GM19467 (cell line): Measurements from ENCODE around the gene RAPGEF4.

Source experiments
- ATAC-seq: cut with Tn5 transposase; IDR thresholded peaks from one replicate; pipeline ENCODE4 v1.9.1; 2021; ENCODE audit warnings: mild to moderate bottlenecking, moderate library complexity; ENCODE audit not compliant: unreplicated experiment

Gene RAPGEF4

DNA sequence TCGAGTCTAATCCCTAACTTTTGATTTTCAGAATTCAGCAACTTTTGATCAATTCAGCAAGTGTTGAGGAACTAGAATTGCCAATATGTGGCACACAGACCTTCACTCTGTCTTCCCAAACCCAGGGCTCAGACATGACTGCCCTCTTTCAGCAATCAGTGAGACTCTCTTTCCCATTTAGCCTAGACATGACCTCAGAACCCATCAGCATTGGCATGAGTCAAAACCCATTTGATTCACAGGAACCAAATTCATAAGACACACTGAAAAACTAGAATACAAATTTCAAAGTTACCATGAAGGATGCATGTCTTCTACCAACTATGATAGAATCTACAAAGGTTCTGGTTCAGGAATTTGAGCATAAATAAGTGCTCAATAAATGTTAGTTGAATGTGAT, 226.4 kb downstream of the RAPGEF4 start:
- ATAC-seq, result no peak

DNA sequence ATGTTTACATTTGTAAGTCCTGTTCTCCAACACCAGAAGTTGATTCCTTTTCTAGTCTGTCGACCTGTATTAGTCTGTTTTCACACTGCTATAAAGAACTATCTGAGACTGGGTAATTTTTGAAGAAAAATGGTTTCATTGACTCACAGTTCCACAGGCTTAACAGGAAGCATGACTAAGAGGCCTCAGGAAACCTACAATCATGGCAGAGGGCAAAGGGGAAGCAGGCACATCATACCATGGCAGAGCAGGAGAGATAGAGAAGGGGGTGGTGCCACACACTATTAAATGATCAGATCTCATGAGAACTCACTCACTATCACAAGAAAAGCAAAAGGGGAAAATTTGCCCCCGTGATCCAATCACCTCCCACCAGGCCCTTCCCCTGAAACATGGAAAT, 227.2 kb downstream of the RAPGEF4 start:
- no peak for ATAC-seq

DNA sequence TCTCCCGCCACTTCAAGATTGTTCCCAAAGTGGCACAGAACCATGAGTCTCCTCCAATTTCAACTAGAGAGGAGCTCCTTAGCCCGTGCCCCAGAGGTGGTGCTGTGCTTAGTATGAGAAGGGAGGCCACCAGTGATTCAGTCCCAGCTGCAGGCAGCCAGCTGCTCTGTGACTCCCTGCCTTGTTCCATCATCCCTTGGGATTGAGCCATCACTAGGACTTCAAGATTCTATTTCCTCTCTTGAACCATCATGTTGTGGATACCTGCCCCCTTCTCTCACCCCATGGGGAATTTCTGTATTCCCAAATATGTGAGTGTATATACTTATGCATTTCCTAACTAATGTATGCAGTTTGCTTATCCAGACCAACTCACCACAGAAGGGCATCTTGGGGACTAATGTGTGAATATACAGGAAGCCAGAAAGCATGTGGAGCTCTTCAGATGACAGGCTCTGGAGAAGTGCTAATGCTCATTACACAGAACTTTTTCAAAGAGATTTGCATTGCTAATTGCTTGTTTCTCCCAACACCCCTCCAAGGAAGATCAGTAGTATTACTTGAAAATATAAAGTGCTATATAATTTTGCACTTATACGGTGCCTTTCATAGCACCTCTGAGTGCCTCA, 229.0 kb downstream of the RAPGEF4 start:
- ATAC-seq, result no peak

DNA sequence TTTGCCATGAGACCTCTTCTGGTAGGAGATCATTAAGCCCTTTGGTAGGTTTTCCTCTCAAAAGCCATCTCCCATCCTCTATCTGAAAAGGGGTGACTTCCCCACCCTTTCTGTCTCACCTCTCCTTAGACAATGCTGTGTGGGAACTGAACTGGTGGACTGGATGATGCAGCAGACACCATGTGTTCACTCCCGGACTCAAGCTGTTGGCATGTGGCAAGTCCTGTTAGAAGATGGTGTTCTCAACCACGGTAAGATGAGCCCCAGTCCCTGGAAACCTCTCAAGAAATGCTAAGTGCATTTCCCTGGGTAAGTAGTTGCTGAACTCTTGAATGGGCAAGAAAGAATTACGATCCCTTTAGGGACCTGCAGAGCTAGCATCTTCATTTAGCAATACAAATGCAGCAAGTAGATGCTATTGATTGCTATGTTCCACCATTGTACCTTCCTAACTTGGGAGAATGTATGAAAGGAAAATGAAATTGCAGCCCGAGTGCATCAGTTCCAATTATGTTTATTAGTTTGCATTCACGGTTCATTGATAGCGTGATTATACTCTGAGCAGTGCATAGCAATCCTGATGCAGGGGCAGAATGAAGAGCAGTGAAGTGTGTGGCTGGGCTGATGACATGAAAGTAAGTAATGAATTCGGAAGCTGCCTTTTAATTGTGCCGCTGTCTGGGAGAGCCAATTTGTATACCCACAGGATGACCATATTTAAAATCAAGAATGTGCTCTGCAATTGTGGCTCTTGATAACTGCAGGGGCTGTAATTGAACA, 230.0 kb downstream of the RAPGEF4 start:
- no peak for ATAC-seq

DNA sequence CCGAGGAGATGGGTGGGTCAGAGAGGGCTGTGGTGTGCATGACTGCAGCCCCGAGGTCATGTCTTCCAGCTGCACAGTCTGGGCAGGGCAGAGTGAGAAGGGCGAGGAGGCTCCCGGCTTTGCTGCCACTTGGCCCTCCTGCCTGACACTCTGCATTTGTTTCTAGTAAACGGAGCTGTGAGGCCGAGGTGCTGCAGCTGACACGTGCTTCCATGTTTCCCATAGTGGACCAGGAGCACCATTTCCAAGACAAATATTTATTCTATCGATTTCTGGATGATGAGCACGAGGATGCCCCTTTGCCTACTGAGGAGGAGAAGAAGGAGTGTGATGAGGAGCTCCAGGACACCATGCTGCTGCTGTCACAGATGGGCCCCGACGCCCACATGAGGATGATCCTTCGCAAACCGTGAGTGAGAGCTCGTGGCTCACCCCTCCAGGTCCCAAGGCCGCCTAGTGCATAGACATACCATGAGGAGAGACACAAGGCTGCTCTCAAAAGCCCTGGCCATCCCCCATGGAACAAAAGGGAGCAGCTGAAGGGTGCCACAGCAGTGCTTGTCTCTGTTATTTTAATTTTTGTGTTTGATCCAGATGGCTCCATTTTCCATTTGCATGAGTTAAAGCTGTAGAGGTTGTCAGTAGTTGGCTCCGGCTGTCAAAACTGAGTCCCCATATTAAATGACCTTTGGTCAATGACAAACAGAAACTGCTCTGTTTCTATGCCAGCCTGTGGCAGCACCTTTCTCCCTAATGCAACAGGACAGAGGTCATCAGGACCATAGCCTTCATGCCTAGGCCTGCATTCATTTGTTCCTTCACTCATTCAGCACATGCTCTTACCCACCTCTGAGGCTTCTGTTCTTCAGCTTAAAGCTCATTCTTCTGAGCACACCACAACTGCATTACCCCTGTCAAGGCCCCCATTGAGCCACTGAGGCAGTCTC, 231.7 kb downstream of the RAPGEF4 start:
- ATAC-seq, result no peak

DNA sequence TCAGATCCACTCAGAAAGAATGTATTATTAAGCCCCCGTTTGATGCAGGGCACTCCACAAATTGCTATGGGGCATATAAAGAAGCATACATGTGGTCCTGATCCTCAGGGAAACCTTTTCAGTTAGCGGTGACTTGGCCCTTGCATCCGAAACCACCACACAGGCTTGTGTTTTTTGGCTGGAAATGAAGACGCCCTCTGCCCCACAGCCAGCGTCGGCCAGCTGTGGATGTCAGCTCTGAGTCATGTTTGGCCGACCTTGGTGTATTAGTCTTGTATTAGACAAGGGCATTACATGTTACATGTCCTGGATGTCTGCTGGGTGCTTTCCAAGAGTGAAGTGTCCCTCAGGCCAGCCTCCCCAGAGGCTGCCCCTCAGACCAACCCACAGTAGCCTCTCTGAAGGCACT, 232.4 kb downstream of the RAPGEF4 start:
- no peak for ATAC-seq

DNA sequence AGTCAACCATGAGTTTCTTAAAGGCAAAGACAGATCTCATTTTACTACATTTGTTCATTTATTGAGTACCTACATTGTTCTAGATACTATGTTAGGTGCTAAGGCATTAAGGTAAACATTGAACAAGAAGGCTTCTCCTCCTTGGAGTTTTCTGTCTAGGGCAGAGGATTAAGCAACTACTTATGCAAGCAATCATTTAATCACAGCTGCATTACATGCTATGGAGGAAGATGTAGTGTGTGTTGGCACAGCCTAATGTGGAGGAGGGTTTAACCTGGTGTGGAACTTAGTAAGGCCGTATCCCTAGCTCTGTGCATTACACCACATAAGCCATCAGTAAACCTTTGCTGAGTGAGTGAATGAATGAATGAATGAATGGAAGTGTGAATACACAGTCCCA, 233.5 kb downstream of the RAPGEF4 start:
- ATAC-seq, result no peak

DNA sequence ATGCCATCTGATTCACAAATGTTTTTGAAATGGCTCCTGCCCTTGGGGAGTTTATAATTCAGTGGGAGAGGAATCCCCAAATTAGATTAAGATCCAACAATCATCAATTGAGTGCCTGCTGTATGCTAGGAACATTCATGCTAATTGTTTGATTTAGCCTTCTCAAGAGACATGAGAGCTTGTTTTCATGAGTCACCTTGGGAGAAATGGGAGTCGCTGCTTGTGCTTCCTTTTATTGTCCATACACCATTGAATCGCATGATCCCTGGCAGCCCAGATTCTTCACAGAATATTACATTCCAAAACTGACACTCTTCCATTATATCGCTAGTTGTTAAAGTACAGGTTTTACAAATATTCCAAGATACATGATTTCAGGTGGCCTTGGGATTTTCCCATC, 234.0 kb downstream of the RAPGEF4 start:
- no peak for ATAC-seq

DNA sequence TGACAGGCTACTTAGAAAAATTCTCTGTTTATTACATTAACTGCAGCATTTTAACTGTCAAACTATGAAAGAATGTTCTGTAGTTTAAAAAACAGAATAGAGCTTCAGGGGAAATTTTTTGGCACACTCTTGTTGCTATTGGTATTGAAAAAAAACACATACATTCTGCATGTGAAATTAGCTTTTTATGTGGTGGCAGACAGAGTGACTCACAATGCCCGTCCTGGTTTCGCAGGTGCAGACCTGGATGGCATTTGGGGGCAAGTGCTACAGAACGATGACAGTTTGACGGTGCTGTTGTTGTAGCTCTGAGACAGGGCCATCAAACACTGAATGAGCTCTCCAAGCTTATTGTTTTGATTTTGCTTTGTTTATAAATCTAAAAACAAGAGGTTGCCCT, 235.0 kb downstream of the RAPGEF4 start:
- ATAC-seq, result no peak

DNA sequence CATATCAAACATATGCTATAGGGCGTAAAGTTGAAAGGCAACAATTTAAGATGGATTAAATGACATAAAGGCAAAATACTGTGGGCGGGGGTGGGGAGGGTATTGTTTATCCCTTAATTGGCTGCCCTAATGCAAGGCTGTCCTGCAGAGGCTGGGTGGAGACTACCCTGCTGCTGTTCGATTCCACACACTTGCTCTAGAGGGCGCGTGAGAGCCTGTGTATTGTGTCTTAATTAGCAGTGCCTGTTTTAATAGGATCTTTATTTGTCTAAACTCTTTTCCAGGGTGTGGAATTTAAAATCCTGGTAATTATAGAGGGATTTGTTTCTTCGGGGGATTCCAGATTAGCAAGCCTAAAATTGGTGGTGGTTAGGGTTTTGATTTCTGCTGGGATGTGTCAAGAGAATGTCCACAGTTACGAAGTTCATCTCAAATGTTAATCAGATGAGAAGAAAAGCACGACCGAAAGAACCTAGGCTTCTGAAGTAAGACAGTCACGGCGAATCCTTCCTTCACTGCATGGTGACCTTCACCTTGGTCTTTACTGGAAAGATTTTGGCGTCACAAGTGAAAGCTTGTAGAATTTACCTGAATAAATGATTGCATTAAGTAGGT, 236.5 kb downstream of the RAPGEF4 start:
- ATAC-seq, result no peak

DNA sequence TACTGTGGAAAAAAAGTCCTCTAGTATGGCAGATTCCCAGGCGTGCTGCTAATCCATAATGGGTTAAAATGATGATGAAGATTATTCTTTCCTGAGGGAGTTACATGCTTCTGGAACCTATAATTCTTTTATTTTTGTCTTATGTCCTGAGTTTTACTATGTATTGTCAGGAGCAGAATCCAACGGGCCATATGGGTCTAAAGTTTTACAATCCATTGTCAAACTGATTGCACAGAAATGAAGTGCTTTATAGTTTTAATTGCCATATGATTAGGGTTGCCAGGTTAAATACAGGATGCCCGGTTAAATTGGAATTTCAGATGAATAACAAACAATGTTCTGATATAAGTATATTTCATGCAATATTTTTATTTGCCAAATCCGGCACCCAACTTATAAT, 239.1 kb downstream of the RAPGEF4 start:
- no peak for ATAC-seq

DNA sequence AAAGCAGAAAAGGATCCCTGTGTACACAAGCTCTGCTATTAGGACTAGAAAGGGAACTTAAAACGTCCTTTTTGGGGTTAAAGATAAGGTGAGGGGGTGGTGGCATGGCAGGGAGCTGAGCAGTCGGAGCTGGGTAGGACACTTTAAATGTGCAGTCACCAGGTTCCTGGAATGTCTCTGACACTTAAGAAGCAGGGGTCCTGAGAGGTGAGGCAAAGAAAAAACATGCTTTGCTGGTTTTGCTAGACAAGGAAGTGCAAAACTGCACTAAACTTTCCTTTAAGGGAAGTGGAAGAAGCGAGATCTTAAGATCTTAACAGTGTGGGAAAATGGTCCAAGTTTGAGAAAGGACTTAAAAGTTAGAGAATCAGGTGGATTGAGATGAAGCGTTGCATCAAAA, 240.5 kb downstream of the RAPGEF4 start:
- ATAC-seq, result no peak

DNA sequence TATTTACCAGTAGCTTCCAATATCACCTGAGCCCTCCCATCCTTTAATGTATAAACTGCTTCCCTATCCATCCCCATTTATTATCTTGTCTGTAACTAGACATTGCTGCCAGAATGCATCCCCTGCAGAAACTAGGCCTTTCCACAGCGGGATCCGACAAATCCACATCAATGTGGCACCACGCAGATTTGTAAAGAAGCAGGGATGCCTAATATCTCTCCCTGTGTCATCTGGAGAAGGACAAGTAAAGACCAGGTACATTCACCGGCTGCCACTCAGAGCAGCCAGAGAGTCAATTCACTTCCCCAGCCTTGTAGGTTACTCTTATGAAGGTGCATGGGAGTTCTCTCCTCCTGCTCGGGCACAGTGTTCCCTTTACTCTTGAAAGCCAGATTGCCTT, 241.2 kb downstream of the RAPGEF4 start:
- no peak for ATAC-seq

DNA sequence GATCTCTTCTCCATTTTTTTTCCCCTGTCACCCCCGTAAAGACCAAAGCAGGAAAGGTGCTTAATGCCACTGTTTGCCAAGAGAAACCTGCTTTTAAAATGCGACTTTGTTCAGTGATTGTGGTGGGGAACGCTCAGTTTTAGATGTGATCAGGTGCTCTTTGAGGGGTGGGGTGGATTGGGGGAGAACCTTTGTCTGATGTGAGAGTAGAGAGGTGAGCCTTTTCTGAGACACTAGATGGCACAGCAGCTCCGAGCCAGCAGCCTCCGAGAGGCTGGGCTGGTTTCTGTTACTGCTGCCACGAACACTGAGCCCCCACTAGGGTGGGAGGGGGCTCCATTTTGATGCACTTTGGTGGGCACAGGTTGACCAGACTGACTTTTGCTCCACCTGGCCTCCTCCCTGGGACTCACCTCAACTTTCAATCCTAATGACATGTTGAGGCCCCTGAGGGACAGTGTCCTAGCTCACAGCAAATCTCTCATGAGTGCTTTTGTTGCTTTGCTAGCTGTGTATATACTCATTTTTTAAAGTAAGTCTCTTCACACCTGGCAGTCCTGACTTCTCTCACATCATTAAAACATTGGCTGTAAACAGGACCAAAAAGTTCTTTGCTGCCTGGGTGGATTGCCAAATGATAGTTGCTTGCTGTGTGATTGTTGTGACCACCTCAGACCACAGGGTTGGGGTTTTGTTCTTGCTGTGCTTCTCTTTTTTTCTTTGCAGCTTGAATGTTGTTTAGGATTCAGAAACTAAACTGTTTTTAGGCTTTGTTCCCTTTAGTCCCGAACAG, 241.8 kb downstream of the RAPGEF4 start:
- no peak for ATAC-seq

DNA sequence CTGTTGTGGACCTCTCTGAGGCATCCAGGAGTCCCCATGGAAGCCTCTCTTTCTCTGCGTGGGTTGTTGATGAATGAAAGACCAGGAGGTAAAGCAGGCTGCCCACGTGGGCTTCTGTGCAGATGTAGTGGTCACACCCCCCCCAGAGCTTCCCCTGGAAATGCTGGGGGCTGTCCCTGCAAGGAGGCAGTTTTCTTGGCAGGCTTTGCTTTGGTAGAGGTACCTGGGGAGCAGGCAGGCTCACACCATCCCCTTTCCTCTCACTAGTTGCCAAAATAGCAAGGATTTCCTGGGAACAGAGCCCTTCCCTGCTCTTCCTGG, 242.4 kb downstream of the RAPGEF4 start:
- ATAC-seq, result no peak

DNA sequence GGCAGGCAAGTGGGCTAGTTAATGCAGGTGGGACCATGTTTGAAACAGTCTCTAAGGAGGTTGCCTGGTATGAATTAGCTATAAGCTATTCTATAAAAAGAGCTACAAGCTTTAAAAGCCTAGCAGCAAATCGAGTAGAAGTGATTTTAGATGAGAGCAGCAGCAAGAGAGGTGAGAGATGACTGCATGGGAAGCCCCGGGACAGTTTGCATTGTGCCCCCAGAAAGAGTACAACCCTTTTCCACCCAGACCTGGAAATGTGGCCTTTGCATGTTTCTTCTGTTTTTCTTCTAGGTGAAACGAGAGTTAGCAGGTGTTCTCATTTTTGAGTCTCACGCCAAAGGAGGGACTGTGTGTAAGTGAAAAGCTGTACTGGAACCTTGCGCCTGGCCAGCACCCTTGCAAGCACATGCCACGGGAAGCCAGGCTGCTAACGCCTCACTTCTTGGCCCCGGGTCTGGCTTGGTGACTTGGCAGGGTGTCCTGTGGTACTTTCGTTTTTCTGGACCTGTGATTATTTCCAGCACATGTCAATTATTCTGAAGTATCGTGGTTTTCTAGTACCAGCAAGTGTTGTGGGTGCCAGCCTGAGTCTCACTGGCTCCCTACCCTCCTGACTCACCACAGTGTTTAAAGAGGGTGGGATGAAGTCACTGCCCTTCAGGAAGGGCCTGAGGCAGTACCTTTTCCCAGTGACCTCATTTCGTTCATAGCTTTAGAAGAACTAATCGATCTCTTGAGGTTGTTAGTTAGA, 249.7 kb downstream of the RAPGEF4 start:
- ATAC-seq, result no peak

DNA sequence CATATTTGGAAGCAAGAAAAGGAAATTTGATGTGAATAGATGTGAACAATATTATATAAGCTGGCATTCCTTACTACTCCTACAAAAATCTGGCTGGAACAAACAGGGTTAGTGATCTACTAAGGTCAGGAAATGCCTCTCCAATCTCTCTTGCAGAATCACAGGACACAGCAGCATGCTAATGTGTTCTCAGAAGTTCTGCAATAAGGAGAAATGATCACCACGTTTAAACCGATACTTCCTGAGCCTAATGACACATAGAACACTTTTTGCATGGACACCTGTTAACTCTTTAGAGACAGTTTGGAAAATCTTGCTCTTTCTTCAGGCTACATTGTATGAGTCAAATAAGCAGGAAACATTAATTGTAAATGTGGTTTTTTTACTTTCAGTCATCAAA, 250.4 kb downstream of the RAPGEF4 start:
- no peak for ATAC-seq

DNA sequence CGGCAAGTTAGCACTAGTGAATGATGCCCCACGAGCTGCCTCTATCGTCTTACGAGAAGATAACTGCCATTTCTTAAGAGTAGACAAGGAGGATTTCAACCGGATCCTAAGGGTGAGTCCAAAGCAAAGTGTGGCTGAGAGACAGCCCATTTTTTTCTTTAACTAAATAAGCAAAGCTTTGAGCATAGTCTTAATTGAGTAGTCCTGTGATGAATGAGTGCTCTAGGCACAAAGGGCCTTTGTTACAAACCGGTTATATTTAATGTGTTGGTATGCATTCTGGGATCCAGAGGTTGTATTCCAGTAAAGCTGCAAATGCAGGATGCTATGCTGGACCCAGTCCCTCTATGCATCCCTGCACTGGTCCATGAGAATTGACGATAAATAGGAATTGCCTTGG, 253.1 kb downstream of the RAPGEF4 start:
- ATAC-seq, result no peak

DNA sequence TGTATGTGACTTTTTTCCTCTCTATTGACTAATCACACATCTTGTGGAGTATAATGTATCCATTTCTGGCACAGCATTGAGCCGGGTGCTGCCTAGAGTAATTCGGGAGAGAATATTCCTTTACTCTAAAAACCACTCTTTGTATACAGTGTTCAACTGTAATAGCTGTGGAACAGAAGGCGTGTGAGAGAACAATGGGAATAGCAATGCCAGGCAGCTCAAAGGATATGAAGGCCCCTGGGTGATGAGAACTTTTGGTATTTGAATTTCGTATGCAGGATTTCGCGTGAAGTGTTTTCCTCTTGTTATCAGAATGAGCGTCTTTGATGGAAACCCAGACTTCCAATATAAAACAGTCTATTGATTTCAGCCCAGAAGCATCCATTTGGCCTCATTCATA, 255.4 kb downstream of the RAPGEF4 start:
- ATAC-seq, result no peak

DNA sequence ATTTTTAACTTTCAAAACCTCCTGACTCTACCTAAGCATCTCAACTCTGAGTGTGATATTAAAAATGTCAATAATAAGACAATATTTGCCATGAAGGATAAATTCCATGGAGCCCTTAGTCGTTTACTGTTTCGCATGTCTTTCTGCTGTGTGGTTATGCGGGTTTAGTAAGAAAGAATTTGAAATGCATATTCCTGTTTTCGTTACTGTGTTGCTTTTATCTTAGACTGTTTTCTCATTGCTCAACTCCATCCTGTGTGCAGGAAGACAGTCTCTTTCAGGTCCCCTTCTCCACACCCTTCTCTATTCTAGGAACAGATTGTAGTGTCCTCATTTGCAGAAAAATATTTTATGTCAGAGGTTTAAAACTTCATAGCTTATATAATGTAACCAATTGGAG, 257.5 kb downstream of the RAPGEF4 start:
- ATAC-seq, result no peak
